CD4-positive, alpha-beta T cell (primary cell): Measurements from ENCODE around the gene ANXA2. TPM values are rescaled to one million over a fixed set of nuclear protein-coding genes. Genes with fewer than 3 reads are reported as not detected.

Source experiments
- ATAC-seq: fragments of 200-7000 bp; cut with Tn5 transposase; one replicate; pipeline ENCODE4 v1.10.0; 2022; ENCODE audit warnings: mild to moderate bottlenecking; ENCODE audit not compliant: poor library complexity
- CTCF ChIA-PET: fragments of 350-600 bp; sonication (Branson Sonifier 250); formaldehyde crosslinking; loops from one replicate; lab custom pipeline; 2021; ENCODE audit warnings: antibody characterized with exemption, inconsistent platforms; lab: Charles Lee
- POLR2A ChIA-PET: fragments of 350-600 bp; sonication (Branson Sonifier 250); formaldehyde crosslinking; loops from one replicate; lab custom pipeline; 2021; ENCODE audit warnings: antibody characterized with exemption, inconsistent platforms; lab: Charles Lee
- DNase-seq, 14 experiments: peaks; one replicate each; pipeline ENCODE4 v3.0.0-alpha.2; 2013 to 2020; ENCODE audit warnings: mixed read lengths in 2 of 14
- H3K27ac ChIP-seq, 2 donors: one replicate each; pipeline versions ENCODE4 v1.5.1 to v1.7.0; 2013; ENCODE audit warnings: low read length in 2 of 2, low read depth in 1 of 2, mild to moderate bottlenecking in 1 of 2
- H3K27me3 ChIP-seq, 2 experiments: 1 replicate in 1 of 2; 2 replicates in 1 of 2; pipeline versions ENCODE4 v1.6.1 to v1.7.0; 2013; ENCODE audit warnings: low read length in 2 of 2, control low read depth in 1 of 2, mild to moderate bottlenecking in 1 of 2, moderate library complexity in 1 of 2; ENCODE audit not compliant: insufficient read depth in 2 of 2, control insufficient read depth in 1 of 2
- H3K36me3 ChIP-seq: one replicate; pipeline ENCODE4 v1.6.1; 2013; ENCODE audit warnings: low read length, control low read depth; ENCODE audit not compliant: insufficient read depth
- H3K4me1 ChIP-seq: one replicate; pipeline ENCODE4 v1.6.1; 2013; ENCODE audit warnings: low read length, control low read depth; ENCODE audit not compliant: insufficient read depth
- H3K4me3 ChIP-seq: one replicate; pipeline ENCODE4 v1.5.1; 2013; ENCODE audit warnings: mild to moderate bottlenecking, low read length, moderate library complexity
- H3K9me3 ChIP-seq, 2 experiments: 1 replicate in 1 of 2; 2 replicates in 1 of 2; pipeline versions ENCODE4 v1.6.1 to v1.7.0; 2013; ENCODE audit warnings: low read length in 2 of 2, mild to moderate bottlenecking in 2 of 2, control low read depth in 1 of 2, moderate library complexity in 1 of 2; ENCODE audit not compliant: control insufficient read depth in 1 of 2, insufficient read depth in 1 of 2
- H3K27ac Mint-ChIP-seq: one replicate; pipeline ENCODE4 v1.8.0; 2020; ENCODE audit warnings: mixed read lengths
- H3K27me3 Mint-ChIP-seq: one replicate; pipeline ENCODE4 v1.8.0; 2021; ENCODE audit warnings: mixed read lengths
- H3K36me3 Mint-ChIP-seq: one replicate; pipeline ENCODE4 v1.8.0; 2021; ENCODE audit warnings: low read depth, mixed read lengths
- H3K4me1 Mint-ChIP-seq: one replicate; pipeline ENCODE4 v1.8.0; 2021; ENCODE audit warnings: low read depth, mixed read lengths
- H3K4me3 Mint-ChIP-seq: one replicate; pipeline ENCODE4 v1.8.0; 2020; ENCODE audit warnings: mild to moderate bottlenecking, mixed read lengths
- H3K9me3 Mint-ChIP-seq: one replicate; pipeline ENCODE4 v1.8.0; 2020; ENCODE audit warnings: mixed read lengths
- CTCF ChIP-seq: fragments of 200-600 bp; IDR thresholded peaks from one replicate; pipeline ENCODE4 v1.8.0; 2022; ENCODE audit warnings: antibody characterized with exemption, mild to moderate bottlenecking
- intact Hi-C, 2 experiments: fragments of 100-400 bp; cut with DNase I in 1 of 2; cut with micrococcal nuclease in 1 of 2; formaldehyde crosslinking; loops; one replicate each; pipeline versions ENCODE4 v1.15.1 to v1.9.0; 2023 to 2025; cut with DNase I, micrococcal nuclease
- total RNA-seq, 174 experiments: library from RNA in 2 of 174; stranded (reverse) in 2 of 174; gene quantifications; one replicate each; pipeline ENCODE4 v1.2.3 and lab custom pipeline; 2021 to 2026

The ANXA2 gene
- total RNA-seq, 2 experiments from 2014 or later: 70.8 to 74.5 TPM

- H3K36me3 Mint-ChIP-seq: peaks cover 67% of the 10 kb centered on the region
- ChIA-PET POLR2A (no interaction called here), CTCF (interaction anchor here (0.6 kb wide), 1 partner anchor 771 kb away, joined by 3 read pairs; no protein-coding TSS in a partner anchor)
- Histone ChIP-seq H3K4me3 (no peak overlapping the region), H3K9me3 (no peaks in the 10 kb centered on the region), H3K27me3 (no peaks in the 10 kb centered on the region), H3K27ac (no peak overlapping the region), H3K4me1 (no peaks in the 10 kb centered on the region), H3K36me3 (peaks cover 20% of the 10 kb centered on the region)
- no peak for TF ChIP-seq CTCF
- H3K4me1 Mint-ChIP-seq: peaks cover 4% of the 10 kb centered on the region
- ATAC-seq (no peak), DNase-seq (no peak)
- intact Hi-C loops: loop anchor here in 1 of 2 experiments (10.0 kb wide), 1 partner anchor 717 kb away; no protein-coding TSS in a partner anchor
- no peaks in the 10 kb centered on the region for H3K9me3 Mint-ChIP-seq
- no peaks in the 10 kb centered on the region for H3K27me3 Mint-ChIP-seq
- no peak overlapping the region for H3K27ac Mint-ChIP-seq
- no peak overlapping the region for H3K4me3 Mint-ChIP-seq
Measured at GRCh38 chr15:60442031-60442650, 44.4 kb upstream of the ANXA2 start.

- ATAC-seq (no peak), DNase-seq (no peak)
- Histone ChIP-seq H3K4me3 (no peak overlapping the region), H3K9me3 (no peaks in the 10 kb centered on the region), H3K36me3 (peaks cover 19% of the 10 kb centered on the region), H3K27me3 (no peaks in the 10 kb centered on the region), H3K4me1 (no peaks in the 10 kb centered on the region), H3K27ac (no peak overlapping the region)
- Mint-ChIP-seq H3K4me1 (peaks cover 4% of the 10 kb centered on the region), H3K9me3 (no peaks in the 10 kb centered on the region), H3K36me3 (peaks cover 58% of the 10 kb centered on the region), H3K4me3 (no peak overlapping the region), H3K27ac (no peak overlapping the region), H3K27me3 (no peaks in the 10 kb centered on the region)
- intact Hi-C loops: loop anchor here in 1 of 2 experiments (10.0 kb wide), 1 partner anchor 717 kb away; no protein-coding TSS in a partner anchor
- CTCF ChIA-PET: interaction anchor here (1.2 kb wide), 1 partner anchor 82 kb away, joined by 3 read pairs; no protein-coding TSS in a partner anchor
- POLR2A ChIA-PET: no interaction called here
- TF ChIP-seq CTCF: no peak
Measured at GRCh38 chr15:60441331-60441730, 43.5 kb upstream of the ANXA2 start.

- Histone ChIP-seq H3K36me3 (peaks cover 34% of the 10 kb centered on the region), H3K27me3 (no peaks in the 10 kb centered on the region), H3K4me1 (no peaks in the 10 kb centered on the region), H3K27ac (no peak overlapping the region), H3K9me3 (no peaks in the 10 kb centered on the region), H3K4me3 (no peak overlapping the region)
- ChIA-PET CTCF (no interaction called here), POLR2A (no interaction called here)
- no peaks in the 10 kb centered on the region for H3K27me3 Mint-ChIP-seq
- H3K4me3 Mint-ChIP-seq: no peak overlapping the region
- no peak for DNase-seq
- no peaks in the 10 kb centered on the region for H3K9me3 Mint-ChIP-seq
- no peak for ATAC-seq
- H3K27ac Mint-ChIP-seq: no peak overlapping the region
- H3K4me1 Mint-ChIP-seq: peaks cover 4% of the 10 kb centered on the region
- intact Hi-C loops: no loop called here
- no peak for TF ChIP-seq CTCF
- H3K36me3 Mint-ChIP-seq: peaks cover 66% of the 10 kb centered on the region
Measured at GRCh38 chr15:60438646-60439045, 40.9 kb upstream of the ANXA2 start.
